Measurements from ENCODE around the gene SEMG2. TPM values are rescaled to one million over a fixed set of nuclear protein-coding genes. Genes with fewer than 3 reads are reported as not detected.

Gene SEMG2
- not detected for total RNA-seq

GRCh38 chr20:45221076-45221475 is at the start of gene SEMG2:
SEMG2 (plus strand) TSS chr20:45221373; CDS start chr20:45221390, 17 bp downstream.

GRCh38 chr20:45174434-45175364 is 46.5 kb upstream of the SEMG2 start, which contains the start of gene PI3:
PI3 (plus strand) TSS chr20:45174902; CDS start chr20:45174923, 21 bp downstream.

DNA sequence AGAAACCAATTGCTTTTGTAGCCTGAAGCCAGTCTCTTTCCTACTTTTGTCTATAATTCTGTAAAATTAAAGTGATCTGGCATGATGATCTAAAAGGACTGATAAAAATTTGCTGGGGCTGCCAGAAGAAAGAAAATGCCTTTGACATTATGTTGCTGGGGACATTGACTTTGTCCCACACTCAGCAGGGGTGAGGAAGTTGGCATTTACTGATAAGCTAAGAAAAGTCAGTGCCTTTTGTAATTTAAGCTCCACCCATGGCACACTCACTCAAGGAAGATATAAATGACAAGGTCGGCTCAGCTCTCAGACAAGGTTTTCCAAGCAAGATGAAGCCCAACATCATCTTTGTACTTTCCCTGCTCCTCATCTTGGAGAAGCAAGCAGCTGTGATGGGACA is 14.4 kb upstream of the SEMG2 start, which contains the start of gene SEMG1:
Gene SEMG1 (plus strand): TSS at position 309 of the 400 bp plus-strand sequence. CDS start 21 bp downstream, at position 330.

GRCh38 chr20:45254383-45255262 is 33.5 kb downstream of the SEMG2 start, which contains the start of gene SLPI:
SLPI (minus strand) TSS chr20:45254564; CDS start chr20:45254543, 21 bp downstream.

Other genes with a start within 250 kb of the SEMG2 start
- 1.5 TPM for gene KCNS1, start 120.2 kb upstream of the SEMG2 start, total RNA-seq
- gene WFDC5, start 106.2 kb upstream of the SEMG2 start, total RNA-seq, result not detected
- not detected for gene WFDC12, start 96.9 kb upstream of the SEMG2 start, total RNA-seq
- gene PI3, start 46.5 kb upstream of the SEMG2 start, total RNA-seq, result not detected
- gene SEMG1, start 14.3 kb upstream of the SEMG2 start, total RNA-seq, result not detected
- 61.1 TPM for gene SLPI, start 33.2 kb downstream of the SEMG2 start, total RNA-seq
- gene RBPJL, start 85.5 kb downstream of the SEMG2 start, total RNA-seq, result not detected
- 11.4 TPM for gene MATN4, start 86.9 kb downstream of the SEMG2 start, total RNA-seq
- 42.4 TPM for gene SDC4, start 127.1 kb downstream of the SEMG2 start, total RNA-seq
- 32.8 TPM for gene SYS1, start 141.8 kb downstream of the SEMG2 start, total RNA-seq
- not detected for gene TP53TG5, start 157.0 kb downstream of the SEMG2 start, total RNA-seq
- gene DBNDD2, start 186.9 kb downstream of the SEMG2 start, total RNA-seq, result 13.4 TPM
- 26.3 TPM for gene PIGT, start 194.8 kb downstream of the SEMG2 start, total RNA-seq
- 2.4 TPM for gene WFDC2, start 248.4 kb downstream of the SEMG2 start, total RNA-seq